SK-N-SH treated with all-trans-retinoic acid at 6 μM for 48 hours (cell line): ENCODE results near the gene ABCC4.

Experiments used
- ATAC-seq: fragments of 200-7000 bp; cut with Tn5 transposase; 3 replicates; pipeline ENCODE4 v1.9.1; 2020; ENCODE audit warnings: mild to moderate bottlenecking, moderate library complexity
- ARNTL ChIP-seq: fragments of 450-650 bp; formaldehyde crosslinking; IDR thresholded peaks from 2 replicates; pipeline ENCODE4 v1.5.0; 2020; ENCODE audit warnings: low read depth, mild to moderate bottlenecking, moderate library complexity, borderline replicate concordance
- BACH2 ChIP-seq: fragments of 250-450 bp; sonication (Bioruptor Pico); IDR thresholded peaks from 2 replicates; pipeline ENCODE4 v1.9.0; 2021; ENCODE audit warnings: mild to moderate bottlenecking, borderline replicate concordance
- GLIS3 ChIP-seq: fragments of 250-450 bp; sonication (Bioruptor Pico); IDR thresholded peaks from 2 replicates; pipeline ENCODE4 v1.5.0; 2020; ENCODE audit warnings: mild to moderate bottlenecking, moderate library complexity
- ISL1 ChIP-seq: fragments of 250-450 bp; sonication (Bioruptor Pico); IDR thresholded peaks from 2 replicates; pipeline ENCODE4 v2.1.2; 2022; ENCODE audit warnings: mild to moderate bottlenecking, moderate library complexity
- OSR1 ChIP-seq: fragments of 250-450 bp; sonication (Bioruptor Pico); IDR thresholded peaks from 2 replicates; pipeline ENCODE4 v1.8.0; 2022; ENCODE audit warnings: moderate library complexity, mild to moderate bottlenecking, inconsistent platforms
- RARB ChIP-seq: fragments of 250-450 bp; sonication (Bioruptor Pico); IDR thresholded peaks from 2 replicates; pipeline ENCODE4 v1.8.0; 2021; ENCODE audit warnings: mild to moderate bottlenecking, moderate library complexity
- SNAI2 ChIP-seq: fragments of 250-450 bp; sonication (Bioruptor Pico); IDR thresholded peaks from 2 replicates; pipeline ENCODE4 v1.5.0; 2020; ENCODE audit warnings: mild to moderate bottlenecking, moderate library complexity
- TCF4 ChIP-seq: fragments of 250-450 bp; sonication (Bioruptor Pico); IDR thresholded peaks from 2 replicates; pipeline ENCODE4 v1.8.0; 2021; ENCODE audit warnings: mild to moderate bottlenecking, moderate library complexity, borderline replicate concordance
- TOX ChIP-seq: fragments of 250-450 bp; sonication (Bioruptor Pico); IDR thresholded peaks from 2 replicates; pipeline ENCODE4 v1.8.0; 2021; ENCODE audit warnings: mild to moderate bottlenecking, moderate library complexity, borderline replicate concordance
- ZC3H10 ChIP-seq: fragments of 250-450 bp; sonication (Bioruptor Pico); IDR thresholded peaks from 2 replicates; pipeline ENCODE4 v1.5.1; 2021; ENCODE audit warnings: mild to moderate bottlenecking, moderate library complexity
- ZFP3 ChIP-seq: fragments of 250-450 bp; sonication (Bioruptor Pico); IDR thresholded peaks from 2 replicates; pipeline ENCODE4 v1.5.0; 2020; ENCODE audit warnings: mild to moderate bottlenecking, moderate library complexity
- ZFP30 ChIP-seq: fragments of 450-650 bp; formaldehyde crosslinking; IDR thresholded peaks from 2 replicates; pipeline ENCODE4 v1.5.0; 2022; ENCODE audit warnings: mild to moderate bottlenecking, moderate library complexity
- ZNF565 ChIP-seq: fragments of 450-650 bp; formaldehyde crosslinking; conservative IDR thresholded peaks from 2 replicates; pipeline ENCODE4 v1.5.0; 2020; ENCODE audit warnings: low read depth, mild to moderate bottlenecking, moderate library complexity
- ZNF70 ChIP-seq: fragments of 450-650 bp; formaldehyde crosslinking; IDR thresholded peaks from 2 replicates; pipeline ENCODE4 v1.5.0; 2020; ENCODE audit warnings: mild to moderate bottlenecking, moderate library complexity
- ZNF8 ChIP-seq: fragments of 450-650 bp; formaldehyde crosslinking; IDR thresholded peaks from 2 replicates; pipeline ENCODE4 v1.5.0; 2020; ENCODE audit warnings: mild to moderate bottlenecking, moderate library complexity
- TF ChIP-seq, protein P1 (sequence below): fragments of 250-450 bp; sonication (Bioruptor Pico); IDR thresholded peaks from 2 replicates; pipeline ENCODE4 v1.8.0; 2021; ENCODE audit warnings: low read depth, mild to moderate bottlenecking, moderate library complexity, borderline replicate concordance
- TF ChIP-seq, protein P2 (sequence below): fragments of 250-450 bp; sonication (Bioruptor Pico); IDR thresholded peaks from 2 replicates; pipeline ENCODE4 v1.8.0; 2020; ENCODE audit warnings: mild to moderate bottlenecking, moderate library complexity, borderline replicate concordance
- TF ChIP-seq, protein P3 (sequence below): fragments of 250-450 bp; sonication (Bioruptor Pico); IDR thresholded peaks from 2 replicates; pipeline ENCODE4 v1.5.1; 2020; ENCODE audit warnings: low read depth, mild to moderate bottlenecking, moderate library complexity
- TF ChIP-seq, protein P4 (sequence below): fragments of 250-450 bp; sonication (Bioruptor Pico); IDR thresholded peaks from 2 replicates; pipeline ENCODE4 v1.5.0; 2020; ENCODE audit warnings: mild to moderate bottlenecking, moderate library complexity

Gene ABCC4, protein sequence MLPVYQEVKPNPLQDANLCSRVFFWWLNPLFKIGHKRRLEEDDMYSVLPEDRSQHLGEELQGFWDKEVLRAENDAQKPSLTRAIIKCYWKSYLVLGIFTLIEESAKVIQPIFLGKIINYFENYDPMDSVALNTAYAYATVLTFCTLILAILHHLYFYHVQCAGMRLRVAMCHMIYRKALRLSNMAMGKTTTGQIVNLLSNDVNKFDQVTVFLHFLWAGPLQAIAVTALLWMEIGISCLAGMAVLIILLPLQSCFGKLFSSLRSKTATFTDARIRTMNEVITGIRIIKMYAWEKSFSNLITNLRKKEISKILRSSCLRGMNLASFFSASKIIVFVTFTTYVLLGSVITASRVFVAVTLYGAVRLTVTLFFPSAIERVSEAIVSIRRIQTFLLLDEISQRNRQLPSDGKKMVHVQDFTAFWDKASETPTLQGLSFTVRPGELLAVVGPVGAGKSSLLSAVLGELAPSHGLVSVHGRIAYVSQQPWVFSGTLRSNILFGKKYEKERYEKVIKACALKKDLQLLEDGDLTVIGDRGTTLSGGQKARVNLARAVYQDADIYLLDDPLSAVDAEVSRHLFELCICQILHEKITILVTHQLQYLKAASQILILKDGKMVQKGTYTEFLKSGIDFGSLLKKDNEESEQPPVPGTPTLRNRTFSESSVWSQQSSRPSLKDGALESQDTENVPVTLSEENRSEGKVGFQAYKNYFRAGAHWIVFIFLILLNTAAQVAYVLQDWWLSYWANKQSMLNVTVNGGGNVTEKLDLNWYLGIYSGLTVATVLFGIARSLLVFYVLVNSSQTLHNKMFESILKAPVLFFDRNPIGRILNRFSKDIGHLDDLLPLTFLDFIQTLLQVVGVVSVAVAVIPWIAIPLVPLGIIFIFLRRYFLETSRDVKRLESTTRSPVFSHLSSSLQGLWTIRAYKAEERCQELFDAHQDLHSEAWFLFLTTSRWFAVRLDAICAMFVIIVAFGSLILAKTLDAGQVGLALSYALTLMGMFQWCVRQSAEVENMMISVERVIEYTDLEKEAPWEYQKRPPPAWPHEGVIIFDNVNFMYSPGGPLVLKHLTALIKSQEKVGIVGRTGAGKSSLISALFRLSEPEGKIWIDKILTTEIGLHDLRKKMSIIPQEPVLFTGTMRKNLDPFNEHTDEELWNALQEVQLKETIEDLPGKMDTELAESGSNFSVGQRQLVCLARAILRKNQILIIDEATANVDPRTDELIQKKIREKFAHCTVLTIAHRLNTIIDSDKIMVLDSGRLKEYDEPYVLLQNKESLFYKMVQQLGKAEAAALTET (N-terminal part only)

DNA sequence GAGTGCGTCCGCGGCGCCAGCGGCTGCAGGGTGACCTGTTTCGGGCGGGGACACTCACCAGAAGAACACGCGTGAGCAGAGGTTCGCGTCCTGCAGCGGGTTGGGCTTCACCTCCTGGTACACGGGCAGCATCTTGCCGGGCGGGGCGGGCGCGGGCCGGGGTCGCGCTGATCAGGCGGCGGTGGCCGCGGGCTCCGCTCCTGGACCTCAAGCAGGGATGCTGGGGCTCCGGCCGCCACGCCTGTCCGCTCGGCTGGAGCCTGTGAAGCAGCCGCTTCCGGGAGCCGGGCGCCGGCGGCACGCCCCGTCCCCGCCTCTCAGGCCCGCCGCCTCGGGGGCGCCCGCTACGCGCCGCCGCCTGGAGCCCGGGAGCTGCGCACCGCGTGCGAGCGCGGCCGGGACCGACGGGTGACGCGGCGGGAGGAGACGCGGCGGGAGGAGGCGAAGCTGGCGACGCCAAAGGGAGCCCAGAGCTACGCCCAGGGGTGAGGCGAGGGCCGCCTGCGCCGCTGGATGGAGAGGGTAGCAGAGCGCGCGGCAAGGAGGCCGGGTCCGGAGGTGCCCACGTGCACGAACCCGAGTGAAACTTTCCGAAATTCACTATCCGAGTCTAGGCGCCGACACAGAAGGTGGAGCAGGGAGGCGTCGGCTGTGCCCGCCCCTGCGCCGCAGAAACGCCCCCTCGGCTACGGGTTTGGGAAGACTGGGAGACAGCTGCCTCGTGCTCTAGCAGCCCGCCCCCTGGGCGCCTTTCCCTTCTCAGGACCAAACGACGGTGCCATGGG lies at the start of gene ABCC4:
ABCC4 (minus strand) TSS at position 269 of the 785 bp plus-strand sequence; CDS start at position 132, 137 bp downstream.
- ATAC-seq: peak; percentile 86

DNA sequence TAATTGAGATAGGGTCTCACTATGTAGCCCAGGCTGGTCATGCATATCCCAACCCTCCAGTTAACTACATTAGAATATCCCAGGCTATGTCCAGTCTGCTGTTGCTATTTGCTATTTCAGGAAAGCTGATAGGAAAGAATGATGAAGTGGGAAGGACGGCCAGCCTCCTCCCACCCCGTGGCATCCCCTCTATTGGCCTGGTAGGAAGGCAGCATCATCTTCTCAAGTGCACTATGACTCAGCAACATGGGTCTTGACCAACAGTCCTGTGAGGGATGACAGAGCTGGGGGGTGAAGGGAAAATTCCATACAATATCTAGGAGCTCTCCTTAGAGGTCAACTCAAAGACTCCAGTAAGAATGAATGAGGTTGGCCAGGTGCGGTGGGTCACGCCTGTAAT lies 48.0 kb upstream of the ABCC4 start:
- no peak for TF ChIP-seq ZNF70 (CRISPR knock-in tag)
- TF ChIP-seq, protein P1, sequence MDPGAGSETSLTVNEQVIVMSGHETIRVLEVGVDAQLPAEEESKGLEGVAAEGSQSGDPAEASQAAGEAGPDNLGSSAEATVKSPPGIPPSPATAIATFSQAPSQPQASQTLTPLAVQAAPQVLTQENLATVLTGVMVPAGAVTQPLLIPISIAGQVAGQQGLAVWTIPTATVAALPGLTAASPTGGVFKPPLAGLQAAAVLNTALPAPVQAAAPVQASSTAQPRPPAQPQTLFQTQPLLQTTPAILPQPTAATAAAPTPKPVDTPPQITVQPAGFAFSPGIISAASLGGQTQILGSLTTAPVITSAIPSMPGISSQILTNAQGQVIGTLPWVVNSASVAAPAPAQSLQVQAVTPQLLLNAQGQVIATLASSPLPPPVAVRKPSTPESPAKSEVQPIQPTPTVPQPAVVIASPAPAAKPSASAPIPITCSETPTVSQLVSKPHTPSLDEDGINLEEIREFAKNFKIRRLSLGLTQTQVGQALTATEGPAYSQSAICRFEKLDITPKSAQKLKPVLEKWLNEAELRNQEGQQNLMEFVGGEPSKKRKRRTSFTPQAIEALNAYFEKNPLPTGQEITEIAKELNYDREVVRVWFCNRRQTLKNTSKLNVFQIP: no peak
- ATAC-seq: no peak

More for the DNA sequence above, at the start of gene ABCC4:
- TF ChIP-seq BACH2 (CRISPR knock-in tag) (no peak), GLIS3 (no peak), ZFP30 (CRISPR knock-in tag) (no peak), OSR1 (no peak), ISL1 (CRISPR knock-in tag) (no peak), ZNF565 (CRISPR knock-in tag) (no peak), ZFP3 (CRISPR knock-in tag) (no peak), SNAI2 (CRISPR knock-in tag) (no peak), ZNF8 (CRISPR knock-in tag) (no peak), TCF4 (no peak), RARB (CRISPR knock-in tag) (no peak), ZC3H10 (CRISPR knock-in tag) (no peak), ZNF70 (CRISPR knock-in tag) (no peak), TOX (CRISPR knock-in tag) (no peak), ARNTL (CRISPR knock-in tag) (no peak)
- TF ChIP-seq, protein P2, sequence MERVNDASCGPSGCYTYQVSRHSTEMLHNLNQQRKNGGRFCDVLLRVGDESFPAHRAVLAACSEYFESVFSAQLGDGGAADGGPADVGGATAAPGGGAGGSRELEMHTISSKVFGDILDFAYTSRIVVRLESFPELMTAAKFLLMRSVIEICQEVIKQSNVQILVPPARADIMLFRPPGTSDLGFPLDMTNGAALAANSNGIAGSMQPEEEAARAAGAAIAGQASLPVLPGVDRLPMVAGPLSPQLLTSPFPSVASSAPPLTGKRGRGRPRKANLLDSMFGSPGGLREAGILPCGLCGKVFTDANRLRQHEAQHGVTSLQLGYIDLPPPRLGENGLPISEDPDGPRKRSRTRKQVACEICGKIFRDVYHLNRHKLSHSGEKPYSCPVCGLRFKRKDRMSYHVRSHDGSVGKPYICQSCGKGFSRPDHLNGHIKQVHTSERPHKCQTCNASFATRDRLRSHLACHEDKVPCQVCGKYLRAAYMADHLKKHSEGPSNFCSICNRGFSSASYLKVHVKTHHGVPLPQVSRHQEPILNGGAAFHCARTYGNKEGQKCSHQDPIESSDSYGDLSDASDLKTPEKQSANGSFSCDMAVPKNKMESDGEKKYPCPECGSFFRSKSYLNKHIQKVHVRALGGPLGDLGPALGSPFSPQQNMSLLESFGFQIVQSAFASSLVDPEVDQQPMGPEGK (CRISPR knock-in tag): no peak
- TF ChIP-seq, protein P3, sequence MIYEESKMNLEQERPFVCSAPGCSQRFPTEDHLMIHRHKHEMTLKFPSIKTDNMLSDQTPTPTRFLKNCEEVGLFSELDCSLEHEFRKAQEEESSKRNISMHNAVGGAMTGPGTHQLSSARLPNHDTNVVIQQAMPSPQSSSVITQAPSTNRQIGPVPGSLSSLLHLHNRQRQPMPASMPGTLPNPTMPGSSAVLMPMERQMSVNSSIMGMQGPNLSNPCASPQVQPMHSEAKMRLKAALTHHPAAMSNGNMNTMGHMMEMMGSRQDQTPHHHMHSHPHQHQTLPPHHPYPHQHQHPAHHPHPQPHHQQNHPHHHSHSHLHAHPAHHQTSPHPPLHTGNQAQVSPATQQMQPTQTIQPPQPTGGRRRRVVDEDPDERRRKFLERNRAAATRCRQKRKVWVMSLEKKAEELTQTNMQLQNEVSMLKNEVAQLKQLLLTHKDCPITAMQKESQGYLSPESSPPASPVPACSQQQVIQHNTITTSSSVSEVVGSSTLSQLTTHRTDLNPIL (CRISPR knock-in tag): no peak
- TF ChIP-seq, protein P1: no peak
- TF ChIP-seq, protein P4, sequence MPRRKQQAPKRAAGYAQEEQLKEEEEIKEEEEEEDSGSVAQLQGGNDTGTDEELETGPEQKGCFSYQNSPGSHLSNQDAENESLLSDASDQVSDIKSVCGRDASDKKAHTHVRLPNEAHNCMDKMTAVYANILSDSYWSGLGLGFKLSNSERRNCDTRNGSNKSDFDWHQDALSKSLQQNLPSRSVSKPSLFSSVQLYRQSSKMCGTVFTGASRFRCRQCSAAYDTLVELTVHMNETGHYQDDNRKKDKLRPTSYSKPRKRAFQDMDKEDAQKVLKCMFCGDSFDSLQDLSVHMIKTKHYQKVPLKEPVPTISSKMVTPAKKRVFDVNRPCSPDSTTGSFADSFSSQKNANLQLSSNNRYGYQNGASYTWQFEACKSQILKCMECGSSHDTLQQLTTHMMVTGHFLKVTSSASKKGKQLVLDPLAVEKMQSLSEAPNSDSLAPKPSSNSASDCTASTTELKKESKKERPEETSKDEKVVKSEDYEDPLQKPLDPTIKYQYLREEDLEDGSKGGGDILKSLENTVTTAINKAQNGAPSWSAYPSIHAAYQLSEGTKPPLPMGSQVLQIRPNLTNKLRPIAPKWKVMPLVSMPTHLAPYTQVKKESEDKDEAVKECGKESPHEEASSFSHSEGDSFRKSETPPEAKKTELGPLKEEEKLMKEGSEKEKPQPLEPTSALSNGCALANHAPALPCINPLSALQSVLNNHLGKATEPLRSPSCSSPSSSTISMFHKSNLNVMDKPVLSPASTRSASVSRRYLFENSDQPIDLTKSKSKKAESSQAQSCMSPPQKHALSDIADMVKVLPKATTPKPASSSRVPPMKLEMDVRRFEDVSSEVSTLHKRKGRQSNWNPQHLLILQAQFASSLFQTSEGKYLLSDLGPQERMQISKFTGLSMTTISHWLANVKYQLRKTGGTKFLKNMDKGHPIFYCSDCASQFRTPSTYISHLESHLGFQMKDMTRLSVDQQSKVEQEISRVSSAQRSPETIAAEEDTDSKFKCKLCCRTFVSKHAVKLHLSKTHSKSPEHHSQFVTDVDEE (CRISPR knock-in tag): no peak; the same call in 1 of the 2 replicates
